Activated T-cell treated with anti-CD3 and anti-CD28 coated beads, Interleukin-2, amount 50 U/mL, for 72 hours (primary cell): ENCODE measurements around the gene ITSN1. TPM values are rescaled to one million over a fixed set of nuclear protein-coding genes. Genes with fewer than 3 reads are reported as not detected.
A peak's percentile ranks its signal among the peaks of the same experiment; 100 is the strongest.
"Not testable (repeated sequence)": the region's sequence is repeated elsewhere in the genome, so short reads cannot be mapped to it uniquely, and the experiment has no call there.

Source experiments
- ATAC-seq, 2 donors: fragments of 150-1000 bp; cut with Tn5 transposase; replicated peaks in 1 of 2; 2 replicates each; pipeline ENCODE4 v1.10.0; 2021; ENCODE audit warnings: moderate library complexity in 2 of 2, mild to moderate bottlenecking in 1 of 2
- DNase-seq, 2 donors: peaks; one replicate each; pipeline ENCODE4 v3.0.0; 2021 to 2022; ENCODE audit warnings: mixed read lengths in 1 of 2
- H3K27ac Mint-ChIP-seq: one replicate; pipeline ENCODE4 v1.8.0; 2022; ENCODE audit warnings: mild to moderate bottlenecking, moderate library complexity, mixed read lengths
- H3K27me3 Mint-ChIP-seq: one replicate; pipeline ENCODE4 v1.8.0; 2022; ENCODE audit warnings: low read depth, mixed read lengths
- H3K36me3 Mint-ChIP-seq, 2 donors: one replicate each; pipeline ENCODE4 v1.8.0; 2022; ENCODE audit warnings: mixed read lengths in 2 of 2, mild to moderate bottlenecking in 1 of 2; ENCODE audit not compliant: insufficient read depth in 2 of 2
- H3K4me1 Mint-ChIP-seq: one replicate; pipeline ENCODE4 v1.8.0; 2022; ENCODE audit warnings: low read depth, mixed read lengths
- H3K4me3 Mint-ChIP-seq, 2 donors: one replicate each; pipeline ENCODE4 v1.8.0; 2022; ENCODE audit warnings: mild to moderate bottlenecking in 2 of 2, mixed read lengths in 2 of 2, moderate library complexity in 2 of 2
- H3K9me3 Mint-ChIP-seq, 2 donors: one replicate each; pipeline ENCODE4 v1.8.0; 2022; ENCODE audit warnings: mixed read lengths in 2 of 2
- total RNA-seq, 2 donors: library from RNA; stranded (reverse); gene quantifications; one replicate each; pipeline ENCODE4 v1.2.3, GENCODE V29; 2022

Gene ITSN1
- total RNA-seq, 2 donors from 2014 or later = 2.6 to 4.5 TPM

GRCh38 chr21:33695813-33696212 is 53.5 kb downstream of the ITSN1 start:
- ATAC-seq = no peak
- Mint-ChIP-seq H3K9me3 (no peaks in the 10 kb centered on the region), H3K36me3 (no peaks in the 10 kb centered on the region), H3K27ac (no peak overlapping the region), H3K4me3 (no peak overlapping the region), H3K4me1 (no peaks in the 10 kb centered on the region), H3K27me3 (no peaks in the 10 kb centered on the region)
- no peak for DNase-seq

- DNase-seq = no peak
- no peak for ATAC-seq
- no peaks in the 10 kb centered on the region for H3K4me1 Mint-ChIP-seq
- H3K27ac Mint-ChIP-seq = no peak overlapping the region
- no peaks in the 10 kb centered on the region for H3K36me3 Mint-ChIP-seq
- H3K4me3 Mint-ChIP-seq = no peak overlapping the region
- no peaks in the 10 kb centered on the region for H3K9me3 Mint-ChIP-seq
- no peaks in the 10 kb centered on the region for H3K27me3 Mint-ChIP-seq
Observed at GRCh38 chr21:33696465-33696864, 54.2 kb downstream of the ITSN1 start.

- ATAC-seq (no peak), DNase-seq (no peak)
- H3K36me3 Mint-ChIP-seq = no peaks in the 10 kb centered on the region
- H3K27me3 Mint-ChIP-seq = no peaks in the 10 kb centered on the region
- H3K27ac Mint-ChIP-seq = no peak overlapping the region
- no peaks in the 10 kb centered on the region for H3K4me1 Mint-ChIP-seq
- H3K9me3 Mint-ChIP-seq = no peaks in the 10 kb centered on the region
- H3K4me3 Mint-ChIP-seq = no peak overlapping the region
Observed at GRCh38 chr21:33698087-33698860, 56.0 kb downstream of the ITSN1 start.

- DNase-seq (no peak), ATAC-seq (no peak)
- Mint-ChIP-seq H3K4me3 (no peak overlapping the region), H3K36me3 (no peaks in the 10 kb centered on the region), H3K4me1 (no peaks in the 10 kb centered on the region), H3K9me3 (no peaks in the 10 kb centered on the region), H3K27ac (no peak overlapping the region), H3K27me3 (no peaks in the 10 kb centered on the region)
Observed at GRCh38 chr21:33699277-33699676, 57.0 kb downstream of the ITSN1 start.

- Mint-ChIP-seq H3K27me3 (no peaks in the 10 kb centered on the region), H3K9me3 (no peaks in the 10 kb centered on the region), H3K36me3 (no peaks in the 10 kb centered on the region), H3K4me3 (no peak overlapping the region), H3K27ac (no peak overlapping the region), H3K4me1 (no peaks in the 10 kb centered on the region)
- DNase-seq (no peak), ATAC-seq (no peak)
Observed at GRCh38 chr21:33700491-33700890, 58.2 kb downstream of the ITSN1 start.

- Mint-ChIP-seq H3K9me3 (peaks cover 0 to 3% of the 10 kb centered on the region in 2 donors), H3K27ac (peak overlapping the region; percentile 90), H3K4me1 (no peaks in the 10 kb centered on the region), H3K27me3 (no peaks in the 10 kb centered on the region), H3K4me3 (peak overlapping the region in 1 of 2 donors; percentile 22), H3K36me3 (peaks cover 2 to 4% of the 10 kb centered on the region in 2 donors)
- DNase-seq (no peak), ATAC-seq (no peak)
Observed at GRCh38 chr21:33703750-33704606, 61.7 kb downstream of the ITSN1 start.

DNA sequence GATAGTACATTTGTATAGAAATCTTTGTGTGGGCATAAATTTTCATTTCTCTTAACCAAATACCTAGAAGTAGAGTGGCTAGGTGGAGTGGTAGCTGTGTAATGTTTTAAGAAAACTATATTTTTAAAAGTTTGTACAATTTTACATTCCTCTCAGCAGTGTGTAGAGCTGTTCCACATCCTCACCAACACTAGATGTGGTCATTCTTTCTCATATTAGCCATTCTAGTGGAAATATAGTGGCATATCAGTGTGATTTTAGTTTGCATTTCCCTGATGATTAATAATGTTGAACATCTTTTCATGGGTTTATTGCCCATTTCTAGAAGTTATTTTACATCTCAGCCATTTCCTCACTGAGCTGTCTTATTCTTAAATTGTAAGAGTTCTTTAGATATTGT is 65.5 kb downstream of the ITSN1 start:
- no peak for ATAC-seq

GRCh38 chr21:33708874-33709273 is 66.6 kb downstream of the ITSN1 start:
- DNase-seq (no peak), ATAC-seq (no peak)
- no peaks in the 10 kb centered on the region for H3K4me1 Mint-ChIP-seq
- peaks cover 2 to 8% of the 10 kb centered on the region in 2 donors for H3K9me3 Mint-ChIP-seq
- no peak overlapping the region for H3K4me3 Mint-ChIP-seq
- H3K27ac Mint-ChIP-seq = no peak overlapping the region
- H3K27me3 Mint-ChIP-seq = no peaks in the 10 kb centered on the region
- peaks cover 2 to 5% of the 10 kb centered on the region in 2 donors for H3K36me3 Mint-ChIP-seq

More for the DNA sequence above, 65.5 kb downstream of the ITSN1 start:
- no peak overlapping the region for H3K4me3 Mint-ChIP-seq
- no peaks in the 10 kb centered on the region for H3K4me1 Mint-ChIP-seq
- no peaks in the 10 kb centered on the region for H3K27me3 Mint-ChIP-seq
- no peak overlapping the region for H3K27ac Mint-ChIP-seq
- peaks cover 2 to 8% of the 10 kb centered on the region in 2 donors for H3K9me3 Mint-ChIP-seq
- no peak for DNase-seq
- peaks cover 2 to 5% of the 10 kb centered on the region in 2 donors for H3K36me3 Mint-ChIP-seq

GRCh38 chr21:33712022-33712803 is 69.9 kb downstream of the ITSN1 start:
- peaks cover 2 to 8% of the 10 kb centered on the region in 2 donors for H3K9me3 Mint-ChIP-seq
- H3K27ac Mint-ChIP-seq = no peak overlapping the region
- DNase-seq (no peak), ATAC-seq (no peak)
- H3K4me3 Mint-ChIP-seq = no peak overlapping the region
- H3K4me1 Mint-ChIP-seq = no peaks in the 10 kb centered on the region
- no peaks in the 10 kb centered on the region for H3K27me3 Mint-ChIP-seq
- H3K36me3 Mint-ChIP-seq = peaks cover 2 to 5% of the 10 kb centered on the region in 2 donors

GRCh38 chr21:33721081-33721480 is 78.8 kb downstream of the ITSN1 start:
- DNase-seq = no peak
- no peak overlapping the region for H3K4me3 Mint-ChIP-seq
- H3K27ac Mint-ChIP-seq = no peak overlapping the region
- H3K4me1 Mint-ChIP-seq = no peaks in the 10 kb centered on the region
- ATAC-seq = no peak
- no peaks in the 10 kb centered on the region for H3K27me3 Mint-ChIP-seq
- no peaks in the 10 kb centered on the region for H3K36me3 Mint-ChIP-seq
- no peaks in the 10 kb centered on the region for H3K9me3 Mint-ChIP-seq

DNA sequence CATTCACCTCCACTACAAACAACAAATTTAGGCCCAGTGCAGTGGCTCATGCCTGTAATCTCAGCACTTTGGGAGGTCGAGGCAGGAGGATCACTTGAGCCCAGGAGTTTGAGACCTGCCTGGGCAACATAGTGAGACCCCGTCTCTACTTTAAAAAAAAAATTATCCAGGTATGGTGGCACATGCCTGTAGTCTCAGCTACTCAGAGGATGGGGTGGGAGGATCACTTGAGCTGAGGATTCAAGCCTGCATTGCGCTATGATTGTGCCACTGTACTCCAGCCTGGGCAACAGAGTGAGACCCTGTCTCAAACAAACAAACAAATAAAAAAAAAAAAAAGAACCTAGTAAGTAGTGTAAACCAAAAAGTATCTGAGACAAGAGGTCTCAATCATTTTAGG is 86.8 kb downstream of the ITSN1 start:
- not testable (repeated sequence) for ATAC-seq, H3K9me3 Mint-ChIP-seq, H3K36me3 Mint-ChIP-seq, H3K4me1 Mint-ChIP-seq, H3K4me3 Mint-ChIP-seq, DNase-seq, H3K27ac Mint-ChIP-seq, H3K27me3 Mint-ChIP-seq

GRCh38 chr21:33729641-33730040 is 87.3 kb downstream of the ITSN1 start:
- no peak for DNase-seq
- no peak for ATAC-seq

DNA sequence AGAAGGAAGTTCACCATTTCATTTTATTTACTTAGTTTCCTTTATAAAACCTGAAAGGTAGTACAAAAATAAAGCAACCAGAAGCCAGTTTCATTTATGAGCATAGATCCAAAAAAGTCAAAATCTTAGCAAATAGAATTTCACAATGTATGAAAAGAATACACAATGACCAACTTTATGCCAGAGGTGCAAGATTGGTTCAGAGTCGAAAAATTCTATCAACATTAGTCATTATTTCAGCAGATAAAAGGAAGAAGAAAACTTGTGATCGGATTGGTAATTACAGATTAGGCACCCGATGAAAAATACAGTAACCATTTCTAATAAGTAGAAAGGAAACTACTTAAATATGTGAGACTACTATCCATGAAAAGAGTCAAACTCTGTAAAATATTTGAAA is 89.1 kb downstream of the ITSN1 start:
- Mint-ChIP-seq H3K27me3 (no peaks in the 10 kb centered on the region), H3K4me1 (no peaks in the 10 kb centered on the region), H3K4me3 (no peak overlapping the region), H3K9me3 (no peaks in the 10 kb centered on the region), H3K36me3 (no peaks in the 10 kb centered on the region), H3K27ac (peak overlapping the region; percentile 82)
- ATAC-seq = no peak
- DNase-seq = no peak

More at GRCh38 chr21:33729641-33730040, 87.3 kb downstream of the ITSN1 start:
- Mint-ChIP-seq H3K36me3 (no peaks in the 10 kb centered on the region), H3K27ac (no peak overlapping the region), H3K9me3 (no peaks in the 10 kb centered on the region), H3K4me1 (no peaks in the 10 kb centered on the region), H3K4me3 (no peak overlapping the region), H3K27me3 (no peaks in the 10 kb centered on the region)
